GM13977 (cell line): ENCODE results near the gene ARL16.

ENCODE experiments used
- DNase-seq: peaks from one replicate; pipeline ENCODE4 v3.0.0; 2012; ENCODE audit warnings: low spot score
- in situ Hi-C: fragments of 300-500 bp; cut with MboI; formaldehyde crosslinking; loops from one replicate; pipeline ENCODE4 v1.12.0; 2022; ENCODE audit warnings: low sequenced_read_pairs, low pct_unique_long_range_greater_than_20kb, mixed read lengths, inconsistent platforms; ENCODE audit not compliant: unreplicated experiment
- TF ChIP-seq, protein P1 (sequence below): IDR thresholded peaks from 2 replicates; pipeline ENCODE4 v1.5.1; 2012; ENCODE audit warnings: mild to moderate bottlenecking, control low read depth; ENCODE audit not compliant: insufficient read depth; ENCODE audit errors: extremely low read depth, missing control alignments

ARL16 gene

DNA sequence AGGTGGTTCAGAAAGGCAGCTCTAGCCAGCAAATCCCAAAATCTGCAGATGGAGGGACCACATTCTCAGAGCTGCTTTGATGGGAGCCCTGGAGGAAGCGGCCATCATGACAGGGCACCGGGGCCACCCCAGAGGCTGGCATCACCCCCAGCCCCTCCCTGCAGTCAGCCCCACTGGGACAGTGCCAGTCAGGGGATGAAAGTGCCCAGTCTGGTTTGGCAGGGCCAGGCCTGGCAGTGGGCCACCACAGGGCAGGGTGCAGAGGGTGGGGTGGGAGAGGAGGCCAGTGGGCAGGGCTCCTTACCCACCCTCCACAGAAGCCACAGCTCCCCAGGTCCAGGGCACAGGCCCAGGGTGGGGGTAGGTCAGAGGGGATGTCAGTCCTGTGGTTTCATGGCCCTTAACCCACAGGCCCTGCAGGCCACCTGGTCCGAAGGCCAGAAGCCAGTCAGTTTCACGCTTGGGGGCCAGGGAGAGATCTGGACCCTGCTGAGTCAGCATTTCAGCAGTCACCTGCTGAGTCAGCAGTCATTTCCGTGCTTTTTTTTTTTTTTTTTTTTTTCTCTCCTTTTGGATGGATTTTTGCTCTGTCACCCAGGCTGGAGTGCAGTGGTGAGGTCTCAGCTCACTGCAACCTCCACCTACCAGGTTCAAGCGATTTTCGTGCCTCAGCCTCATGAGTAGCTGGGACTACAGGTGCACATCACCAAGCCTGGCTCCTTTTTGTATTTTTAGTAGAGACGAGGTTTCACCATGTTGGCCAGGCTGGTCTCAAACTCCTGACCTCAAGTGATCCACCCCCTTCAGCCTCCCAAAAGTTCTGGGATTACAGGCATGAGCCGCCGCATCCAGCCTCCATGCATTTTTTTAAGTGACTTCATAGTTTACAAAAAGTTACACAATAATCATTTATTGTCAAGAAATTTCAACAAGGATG lies 38.9 kb upstream of the ARL16 start:
- TF ChIP-seq, protein P1, sequence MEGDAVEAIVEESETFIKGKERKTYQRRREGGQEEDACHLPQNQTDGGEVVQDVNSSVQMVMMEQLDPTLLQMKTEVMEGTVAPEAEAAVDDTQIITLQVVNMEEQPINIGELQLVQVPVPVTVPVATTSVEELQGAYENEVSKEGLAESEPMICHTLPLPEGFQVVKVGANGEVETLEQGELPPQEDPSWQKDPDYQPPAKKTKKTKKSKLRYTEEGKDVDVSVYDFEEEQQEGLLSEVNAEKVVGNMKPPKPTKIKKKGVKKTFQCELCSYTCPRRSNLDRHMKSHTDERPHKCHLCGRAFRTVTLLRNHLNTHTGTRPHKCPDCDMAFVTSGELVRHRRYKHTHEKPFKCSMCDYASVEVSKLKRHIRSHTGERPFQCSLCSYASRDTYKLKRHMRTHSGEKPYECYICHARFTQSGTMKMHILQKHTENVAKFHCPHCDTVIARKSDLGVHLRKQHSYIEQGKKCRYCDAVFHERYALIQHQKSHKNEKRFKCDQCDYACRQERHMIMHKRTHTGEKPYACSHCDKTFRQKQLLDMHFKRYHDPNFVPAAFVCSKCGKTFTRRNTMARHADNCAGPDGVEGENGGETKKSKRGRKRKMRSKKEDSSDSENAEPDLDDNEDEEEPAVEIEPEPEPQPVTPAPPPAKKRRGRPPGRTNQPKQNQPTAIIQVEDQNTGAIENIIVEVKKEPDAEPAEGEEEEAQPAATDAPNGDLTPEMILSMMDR, result no peak
- DNase-seq, result no peak
- in situ Hi-C loops, result no loop called here

DNA sequence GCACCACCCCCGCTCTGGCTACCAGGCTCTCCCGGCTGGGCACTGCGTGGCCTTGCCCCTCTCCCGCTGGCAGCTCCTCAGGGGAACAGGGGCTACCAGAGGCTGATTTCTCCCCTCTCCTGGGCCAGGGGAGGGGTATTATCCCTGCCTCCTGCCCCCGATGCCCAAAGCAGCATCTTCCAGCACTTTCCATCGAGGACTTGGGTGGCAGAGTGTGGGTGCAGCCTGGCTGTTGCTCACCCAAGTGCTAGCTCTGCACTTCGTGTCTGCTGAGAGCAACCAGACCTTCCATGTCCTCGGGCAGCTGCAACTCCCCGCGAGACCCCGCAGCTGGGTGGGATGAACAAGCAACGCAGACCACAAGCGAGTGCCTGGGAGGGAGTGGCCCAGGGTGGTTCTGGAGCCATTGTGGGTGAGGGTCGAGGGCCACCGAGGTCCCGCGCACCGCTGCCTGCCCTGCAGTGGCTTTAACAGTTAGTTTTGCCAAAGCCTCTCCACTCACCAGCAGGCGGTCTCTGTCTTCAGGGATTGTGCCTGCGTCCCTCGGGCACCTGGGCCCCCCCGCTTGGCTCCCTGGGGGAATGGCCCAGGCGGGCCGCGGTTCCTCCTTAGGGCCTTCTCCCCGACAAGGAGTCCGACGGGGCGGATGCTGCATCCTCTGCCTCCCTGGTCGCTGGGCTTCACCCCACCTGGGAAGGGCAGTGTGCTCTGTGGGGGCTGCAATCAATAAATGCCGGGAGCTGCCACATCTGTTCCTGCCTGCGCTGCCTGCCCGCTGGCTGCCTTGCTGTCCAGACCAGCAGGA lies 36.9 kb upstream of the ARL16 start:
- in situ Hi-C loops, result no loop called here
- DNase-seq, result no peak
- TF ChIP-seq, protein P1, result no peak

DNA sequence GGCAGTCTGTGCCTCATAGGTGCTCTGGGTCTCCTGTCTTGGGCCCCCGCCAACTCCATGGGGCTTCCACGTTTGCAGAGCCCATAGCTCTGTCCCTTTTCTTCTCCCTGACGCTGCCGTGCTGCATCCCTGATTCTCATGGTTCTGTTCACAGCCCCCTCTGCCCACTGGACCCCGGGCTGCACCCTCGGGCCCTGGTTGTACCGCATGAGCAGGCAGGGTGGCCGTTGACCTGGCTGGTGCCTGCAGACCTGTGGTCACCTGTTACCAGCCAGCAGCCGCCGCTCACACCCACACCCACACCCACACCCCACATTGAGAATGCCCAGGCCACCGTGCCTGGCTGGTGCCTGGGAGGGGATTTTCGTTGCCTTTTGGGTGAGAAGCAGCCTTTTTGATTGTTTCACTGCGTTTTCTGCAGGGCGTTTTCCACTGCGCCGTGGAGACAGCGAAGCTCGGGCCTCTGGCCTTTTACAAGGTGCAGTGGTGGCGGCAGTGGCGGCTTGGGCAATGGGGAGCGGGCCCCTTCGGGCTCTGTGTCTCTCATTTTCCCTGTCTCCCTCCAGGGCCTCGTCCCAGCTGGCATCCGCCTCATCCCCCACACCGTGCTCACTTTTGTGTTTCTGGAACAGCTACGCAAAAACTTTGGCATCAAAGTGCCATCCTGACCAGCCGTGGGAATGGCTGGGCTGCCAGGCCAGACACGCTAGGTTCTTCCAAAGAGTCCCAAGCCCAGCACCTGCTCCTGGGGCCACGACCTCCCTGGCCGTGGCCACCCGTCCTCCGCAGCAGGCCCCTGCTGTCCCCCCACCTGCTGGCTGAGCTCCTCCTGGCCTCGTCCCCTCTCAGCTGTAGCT lies 36.0 kb upstream of the ARL16 start:
- TF ChIP-seq, protein P1, result no peak
- DNase-seq, result no peak
- in situ Hi-C loops, result no loop called here

DNA sequence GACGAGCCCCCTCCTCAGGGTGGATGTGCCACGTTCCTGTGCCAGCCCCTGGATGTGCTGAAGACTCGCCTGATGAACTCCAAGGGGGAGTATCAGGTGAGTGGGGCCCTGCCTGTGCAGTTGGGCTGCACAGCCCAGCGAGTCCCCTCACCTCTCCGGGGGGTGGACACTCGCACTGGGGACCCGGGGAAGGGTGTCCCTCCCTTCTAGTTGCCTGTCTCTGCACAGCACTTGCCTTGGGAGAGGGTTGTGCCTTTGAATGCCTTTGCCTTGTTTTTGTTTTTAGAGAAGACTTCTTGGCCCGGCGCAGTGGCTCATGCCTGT lies 34.1 kb upstream of the ARL16 start:
- in situ Hi-C loops, result no loop called here
- no peak for DNase-seq
- TF ChIP-seq, protein P1, result no peak

DNA sequence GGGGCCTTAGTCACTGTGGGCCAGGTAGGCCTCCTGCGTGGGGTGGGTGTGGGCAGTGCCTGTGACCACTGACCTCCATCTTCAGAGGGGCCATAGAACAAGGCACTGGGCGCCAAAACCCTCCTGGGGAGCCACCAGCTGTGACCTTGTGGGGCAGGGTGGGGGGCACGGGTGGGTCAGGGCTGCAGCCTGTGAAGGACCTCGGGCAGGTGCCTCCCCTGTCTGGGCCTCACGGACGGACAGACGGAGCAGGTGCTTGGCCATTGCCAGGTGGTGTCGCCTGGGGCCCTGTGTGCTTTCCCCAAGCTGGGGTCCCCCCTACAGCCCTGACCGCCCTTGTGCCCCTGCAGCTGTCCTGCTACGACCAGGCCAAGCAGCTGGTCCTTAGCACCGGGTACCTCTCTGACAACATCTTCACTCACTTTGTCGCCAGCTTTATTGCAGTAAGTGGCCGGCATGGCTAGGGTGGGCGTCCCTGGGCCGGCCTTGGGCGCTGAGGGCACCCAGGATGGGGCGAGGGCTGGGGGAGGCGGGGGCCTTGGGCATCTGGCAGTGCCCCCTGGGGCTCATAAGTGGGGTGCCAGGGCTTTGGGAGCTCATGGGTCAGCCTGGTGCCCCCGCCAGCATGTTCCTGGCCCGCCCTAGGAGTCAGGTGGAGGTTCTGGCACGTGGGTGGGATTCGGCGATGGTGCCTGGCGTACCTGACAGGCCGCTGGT lies 33.6 kb upstream of the ARL16 start:
- in situ Hi-C loops, result no loop called here
- DNase-seq, result no peak
- TF ChIP-seq, protein P1, result no peak

DNA sequence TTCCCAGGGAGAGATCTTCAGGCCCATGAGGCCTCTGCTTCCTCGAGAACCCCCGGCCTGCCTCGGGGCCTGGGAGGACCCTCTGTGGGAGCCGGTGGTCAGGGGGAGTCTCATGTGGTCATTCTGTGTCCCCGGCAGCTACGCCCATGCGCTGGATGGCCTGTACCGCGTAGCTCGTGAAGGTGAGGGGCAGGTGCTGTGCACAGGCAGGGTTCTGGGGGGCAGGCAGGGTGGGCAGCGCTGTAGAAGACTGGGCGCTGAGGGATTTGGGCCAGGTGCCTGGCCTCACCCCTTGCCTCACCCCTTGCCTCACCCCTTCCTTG lies 33.0 kb upstream of the ARL16 start:
- DNase-seq, result no peak
- in situ Hi-C loops, result no loop called here
- TF ChIP-seq, protein P1, result no peak
